GM18517 (cell line): ENCODE results near the gene CSPG4.
"Not testable (repeated sequence)": the region's sequence is repeated elsewhere in the genome, so short reads cannot be mapped to it uniquely, and the experiment has no call there.

ENCODE experiments used
- ATAC-seq: cut with Tn5 transposase; IDR thresholded peaks from one replicate; pipeline ENCODE4 v1.9.1; 2021; ENCODE audit warnings: mild to moderate bottlenecking, moderate library complexity; ENCODE audit not compliant: unreplicated experiment

The CSPG4 gene

GRCh38 chr15:75725006-75725718, 12.5 kb upstream of the CSPG4 start:
- no peak for ATAC-seq

DNA sequence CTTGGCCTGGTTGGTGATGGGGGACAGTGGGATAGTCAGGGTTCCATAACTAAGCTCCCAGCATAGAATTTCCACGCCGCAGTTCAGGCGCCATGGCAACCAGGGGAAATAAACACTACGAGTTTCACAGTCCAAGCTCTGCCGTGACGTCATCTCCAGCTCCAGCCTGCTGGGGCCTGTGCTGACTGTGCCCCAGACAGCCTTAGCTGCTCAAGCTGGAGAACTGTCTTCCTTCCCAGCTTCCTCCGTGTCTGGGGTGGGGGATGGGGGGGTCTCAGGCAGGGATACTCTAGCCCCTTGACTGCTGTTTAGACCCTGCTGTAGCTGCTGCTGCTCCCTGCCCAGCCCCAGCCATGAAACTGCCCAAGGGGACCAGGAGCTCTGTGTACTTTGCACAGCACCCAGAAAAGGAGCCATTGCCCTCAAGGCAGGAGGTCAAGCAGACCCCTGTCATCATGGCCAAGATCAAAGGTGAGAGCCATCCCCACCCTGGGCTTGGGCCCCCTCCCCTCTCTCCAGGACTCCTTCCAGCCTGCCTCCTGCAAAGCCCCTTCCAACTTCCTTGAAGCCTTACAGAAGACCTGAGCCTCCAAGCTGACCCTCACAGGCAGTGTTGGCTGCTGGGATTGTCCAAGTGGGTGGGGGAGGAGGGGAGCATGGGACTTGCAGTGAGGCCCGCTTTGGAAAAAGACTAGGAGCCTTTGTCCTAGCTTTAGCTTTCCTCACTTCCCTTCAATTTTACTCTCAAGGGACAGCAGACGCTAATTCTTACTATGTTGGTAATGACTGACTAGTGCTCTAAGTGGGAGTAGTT, 11.4 kb upstream of the CSPG4 start:
- no peak for ATAC-seq

GRCh38 chr15:75723171-75723846, 10.7 kb upstream of the CSPG4 start:
- ATAC-seq, result no peak

- ATAC-seq, result no peak
These were observed 9.5 kb upstream of the CSPG4 start for GRCh38 chr15:75721923-75722870.

DNA sequence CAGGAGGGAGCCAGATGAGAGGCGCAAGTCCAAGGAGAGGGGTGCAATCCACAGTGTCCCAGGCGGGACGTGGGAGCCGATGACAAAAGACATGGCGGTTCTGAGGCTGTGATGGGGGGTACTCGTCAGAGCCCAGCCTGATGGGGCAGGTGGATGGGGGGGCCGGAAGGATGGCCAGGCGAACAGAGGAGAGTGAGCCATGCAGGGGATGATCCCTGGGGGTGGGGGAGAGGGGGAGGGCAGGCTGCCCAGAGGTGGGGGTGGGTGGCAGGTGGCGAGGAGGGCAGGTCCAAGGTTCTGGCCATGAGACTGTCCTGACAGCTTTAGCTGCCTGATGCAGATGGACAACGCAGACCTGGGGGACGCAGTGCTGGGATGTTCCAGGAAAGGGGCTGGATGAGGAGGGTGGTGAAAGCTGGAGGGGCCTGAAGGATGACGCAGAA, 8.9 kb upstream of the CSPG4 start:
- ATAC-seq, result no peak

GRCh38 chr15:75720787-75721479, 8.3 kb upstream of the CSPG4 start:
- ATAC-seq, result no peak

GRCh38 chr15:75720297-75720696, 7.6 kb upstream of the CSPG4 start:
- ATAC-seq, result no peak

- no peak for ATAC-seq
These were observed 5.7 kb upstream of the CSPG4 start for GRCh38 chr15:75718328-75718727.

DNA sequence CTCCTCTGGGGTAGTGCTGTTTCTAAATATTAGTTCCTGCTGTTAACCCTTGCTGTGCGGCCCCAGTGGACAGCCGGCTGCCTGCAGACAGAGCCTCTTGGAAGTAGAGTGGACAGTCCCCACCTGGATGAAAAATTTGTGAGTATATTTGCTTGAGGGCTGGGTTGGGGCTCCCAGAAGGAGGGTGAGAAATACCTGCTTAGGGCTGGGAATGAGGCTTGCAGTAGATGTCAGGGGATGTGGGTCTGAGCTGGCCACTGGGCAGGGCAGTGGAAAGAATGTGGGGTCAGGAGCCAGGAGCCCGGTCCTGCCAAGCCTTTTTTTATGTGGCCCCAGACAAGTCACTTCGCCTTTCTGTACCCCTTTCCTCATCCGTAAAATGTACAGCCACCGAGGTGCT, 4.4 kb upstream of the CSPG4 start:
- ATAC-seq, result not testable (repeated sequence)

DNA sequence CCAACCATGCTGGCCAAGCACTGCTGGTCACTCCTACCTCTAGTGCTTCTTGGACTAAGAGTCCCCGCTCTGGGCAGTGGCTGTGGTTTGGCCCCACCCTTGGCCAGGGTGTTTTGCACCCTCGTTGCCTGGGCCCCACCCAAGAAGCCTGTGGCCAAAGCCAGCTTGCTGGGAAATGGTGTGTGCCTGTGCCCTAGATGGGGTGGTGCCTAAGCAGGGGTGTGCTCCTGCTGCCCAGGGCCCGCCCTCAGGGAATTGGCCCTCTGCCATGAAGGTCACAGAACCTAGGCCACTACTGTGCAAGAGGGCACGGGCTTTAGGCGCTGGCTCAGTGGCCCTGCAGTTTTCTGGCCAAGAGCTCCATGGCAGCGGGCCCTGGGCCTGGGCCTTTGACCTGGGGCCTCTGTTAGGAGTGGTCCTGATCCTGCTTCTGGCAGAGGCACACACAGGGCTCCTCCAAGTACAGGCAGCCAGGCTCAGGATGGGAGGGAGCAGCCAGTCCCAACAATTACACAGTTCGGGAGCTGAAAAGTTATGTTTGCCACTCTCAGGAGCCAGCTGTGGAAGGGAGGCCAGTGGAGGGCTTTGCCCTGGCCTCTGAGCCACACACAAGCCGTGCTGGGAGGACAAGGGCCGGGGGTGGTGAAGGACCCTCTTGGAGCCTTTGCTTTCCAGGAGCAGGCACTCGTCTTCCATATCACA, 3.8 kb upstream of the CSPG4 start:
- not testable (repeated sequence) for ATAC-seq

GRCh38 chr15:75715312-75715832, 2.7 kb upstream of the CSPG4 start:
- not testable (repeated sequence) for ATAC-seq

DNA sequence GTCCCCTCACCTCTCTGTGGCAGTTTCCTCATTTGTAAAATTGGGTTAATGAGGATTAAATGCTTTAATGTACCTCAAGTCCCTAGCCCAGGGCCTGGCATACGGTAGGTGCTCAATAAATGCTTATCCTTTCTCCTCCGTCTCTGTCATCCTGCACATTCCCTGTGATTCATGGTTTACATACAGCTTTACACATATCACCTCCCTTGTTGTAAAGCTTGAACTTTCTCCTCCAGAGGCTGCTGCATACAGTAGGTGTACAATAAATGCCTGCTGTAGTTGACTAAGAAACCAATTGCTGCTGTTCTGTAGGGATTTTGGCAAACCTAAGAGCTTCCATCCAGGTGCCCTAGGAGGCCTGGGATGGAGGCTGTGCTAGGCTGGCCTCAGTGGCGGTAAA, 1.5 kb upstream of the CSPG4 start:
- no peak for ATAC-seq

DNA sequence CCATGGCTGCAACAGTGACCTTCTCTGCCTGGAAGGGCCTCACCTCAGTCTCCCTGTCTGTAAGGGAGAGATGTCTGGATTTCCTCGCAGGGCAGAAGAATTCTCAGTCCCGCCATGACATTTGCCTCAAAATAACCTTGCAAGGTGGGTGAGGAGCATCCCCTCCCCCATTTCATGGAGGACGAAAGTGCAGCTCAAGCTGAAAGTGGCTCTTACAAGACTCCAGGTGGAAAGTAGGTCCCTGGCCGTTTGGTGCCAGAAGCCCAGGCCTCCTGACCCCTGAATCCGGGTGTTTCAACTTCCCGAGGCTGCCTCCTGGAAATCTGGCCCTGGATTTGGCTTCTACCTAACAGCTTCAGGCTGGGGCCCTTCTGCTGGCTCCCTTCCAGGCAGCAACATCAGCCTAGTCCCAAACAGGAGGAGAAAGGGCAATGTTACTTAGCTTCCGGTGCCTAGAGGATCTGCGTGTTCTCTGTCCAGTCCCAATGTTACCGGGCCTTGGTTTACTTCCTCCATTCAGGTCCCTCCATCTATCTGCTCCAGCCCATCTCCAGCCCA, 769 bp upstream of the CSPG4 start:
- no peak for ATAC-seq

- not testable (repeated sequence) for ATAC-seq
These were observed 1.2 kb downstream of the CSPG4 start for GRCh38 chr15:75711495-75711894.

DNA sequence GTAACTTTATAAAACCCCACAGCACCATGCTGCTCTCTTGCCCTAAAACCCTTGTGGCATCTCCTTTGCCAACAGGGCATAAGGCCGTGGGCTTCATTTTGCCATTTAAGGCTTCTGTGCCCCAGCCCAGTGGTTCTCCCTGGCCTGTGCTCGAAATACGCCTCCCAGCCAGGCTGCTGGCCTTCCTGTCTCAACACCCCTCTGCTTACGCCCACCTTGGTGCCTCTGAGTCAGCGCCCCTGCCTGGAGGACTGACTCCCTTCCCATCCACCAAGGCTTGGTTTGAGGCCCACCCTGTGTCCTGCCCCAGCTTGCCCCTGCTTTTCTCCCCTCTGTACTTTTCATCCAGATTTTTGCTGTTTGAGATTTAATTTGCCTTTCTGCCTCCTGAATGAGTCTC, 1.8 kb downstream of the CSPG4 start:
- ATAC-seq, result not testable (repeated sequence)

DNA sequence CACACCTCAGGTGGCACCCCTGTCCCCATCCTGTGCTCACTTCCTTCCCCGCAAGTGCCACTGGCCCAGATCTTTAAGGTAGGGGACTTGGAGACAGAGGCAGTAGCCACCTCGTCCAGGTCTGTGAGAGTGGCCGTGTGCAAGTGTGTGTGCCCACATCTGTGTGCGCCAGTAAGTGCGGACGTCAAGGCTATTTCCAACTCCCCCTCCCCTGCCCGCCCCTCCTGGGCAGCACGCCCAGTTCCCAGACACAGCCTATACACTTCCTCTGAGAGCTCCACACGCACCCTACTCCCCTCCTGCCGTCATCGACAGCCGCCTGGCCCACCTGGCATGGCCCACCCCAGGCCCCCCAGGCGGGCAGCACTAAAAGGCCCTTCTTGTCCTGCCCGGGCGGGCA, 3.2 kb downstream of the CSPG4 start:
- ATAC-seq, result not testable (repeated sequence)

GRCh38 chr15:75706682-75706954, 6.0 kb downstream of the CSPG4 start:
- no peak for ATAC-seq

- no peak for ATAC-seq
These were observed 6.6 kb downstream of the CSPG4 start for GRCh38 chr15:75705854-75706681.
